Erythroblast (primary cell): ENCODE results near the gene WNT3A.
A peak's percentile ranks its signal among the peaks of the same experiment; 100 is the strongest.

Experiments
- DNase-seq, 2 experiments: peaks; one replicate each; lab custom pipeline; 2025; lab: John Stamatoyannopoulos, UW
- GATA1 ChIP-seq: IDR thresholded peaks from 2 replicates; pipeline ENCODE4 v1.6.1; 2011; ENCODE audit warnings: low read depth, mild to moderate bottlenecking, control low read depth, low read length, moderate library complexity
- POLR2A ChIP-seq: IDR thresholded peaks from 2 replicates; pipeline ENCODE4 v1.6.1; 2011; ENCODE audit warnings: mild to moderate bottlenecking, low read length

The WNT3A gene

GRCh38 chr1:227987181-227987580, 19.6 kb upstream of the WNT3A start:
- no peak for TF ChIP-seq GATA1
- no peak for TF ChIP-seq POLR2A
- no peak for DNase-seq

DNA sequence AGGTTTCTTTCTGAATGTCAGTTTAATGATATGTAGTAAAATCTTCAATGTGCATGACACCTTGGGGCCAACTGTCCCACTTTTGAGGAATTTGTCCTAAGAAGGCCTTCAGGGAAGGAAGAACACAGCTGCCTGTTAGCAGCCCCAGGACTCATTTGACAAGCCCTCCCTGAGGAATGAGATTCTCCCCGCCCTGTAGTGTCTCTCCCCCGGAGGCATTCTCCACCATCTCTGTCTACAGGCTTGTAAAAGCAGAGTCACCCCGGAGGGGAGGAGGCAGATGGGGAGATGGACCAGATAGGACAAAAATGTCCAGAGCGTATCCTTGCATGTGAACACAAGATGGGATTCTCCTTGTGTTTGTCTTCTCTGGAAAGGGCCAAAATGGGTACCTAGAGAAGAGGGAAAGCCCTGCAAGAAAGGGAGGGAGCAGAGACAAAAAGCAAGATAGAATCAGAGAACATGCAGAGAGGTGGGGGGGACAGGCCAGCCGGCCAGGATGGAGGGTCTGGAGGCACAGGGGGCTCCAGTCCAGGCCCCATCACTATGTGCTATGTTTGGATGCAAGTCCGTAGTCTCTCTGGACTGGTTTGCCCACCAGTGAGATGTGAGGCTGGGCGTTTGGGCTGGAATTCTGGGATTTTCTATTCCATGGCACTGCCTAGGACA, 12.0 kb upstream of the WNT3A start:
- DNase-seq, result no peak
- TF ChIP-seq GATA1 (no peak), POLR2A (no peak)

GRCh38 chr1:227996187-227996950, 10.4 kb upstream of the WNT3A start:
- no peak for TF ChIP-seq GATA1
- no peak for TF ChIP-seq POLR2A

DNA sequence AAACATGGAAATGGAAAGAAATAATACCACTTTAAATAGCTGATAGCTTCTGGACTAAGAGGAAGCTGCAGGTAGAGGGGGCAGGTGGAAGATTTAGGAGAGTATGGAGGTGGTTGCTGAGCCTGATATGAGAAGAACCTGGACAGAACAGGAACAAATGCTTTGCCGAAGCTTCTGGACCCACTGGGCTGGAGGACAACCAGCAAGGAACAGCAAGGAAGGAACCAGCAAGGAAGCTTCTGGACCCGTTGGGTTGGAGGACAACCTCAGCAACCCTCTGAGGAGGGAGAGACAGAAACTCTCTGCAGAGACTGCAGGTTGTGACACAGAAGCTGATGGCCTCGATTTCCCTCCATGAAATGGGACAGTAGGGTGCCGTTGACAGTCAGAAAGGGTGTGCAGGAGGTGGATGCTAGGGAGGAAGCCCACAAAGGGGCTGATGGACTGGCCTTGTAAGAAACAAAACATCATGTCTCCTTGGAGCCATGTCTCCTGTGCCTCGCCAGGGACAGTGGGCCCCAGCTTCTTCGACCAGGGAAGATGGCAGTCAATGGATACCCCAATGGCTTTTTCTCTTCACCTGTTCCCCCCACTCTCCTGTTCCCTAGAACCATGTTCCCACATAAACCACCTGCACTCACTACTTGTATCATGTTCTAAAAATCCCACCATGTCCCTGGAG, 8.3 kb upstream of the WNT3A start:
- TF ChIP-seq POLR2A (no peak), GATA1 (no peak)
- DNase-seq, result no peak

More at GRCh38 chr1:227996187-227996950, 10.4 kb upstream of the WNT3A start:
- no peak for DNase-seq

DNA sequence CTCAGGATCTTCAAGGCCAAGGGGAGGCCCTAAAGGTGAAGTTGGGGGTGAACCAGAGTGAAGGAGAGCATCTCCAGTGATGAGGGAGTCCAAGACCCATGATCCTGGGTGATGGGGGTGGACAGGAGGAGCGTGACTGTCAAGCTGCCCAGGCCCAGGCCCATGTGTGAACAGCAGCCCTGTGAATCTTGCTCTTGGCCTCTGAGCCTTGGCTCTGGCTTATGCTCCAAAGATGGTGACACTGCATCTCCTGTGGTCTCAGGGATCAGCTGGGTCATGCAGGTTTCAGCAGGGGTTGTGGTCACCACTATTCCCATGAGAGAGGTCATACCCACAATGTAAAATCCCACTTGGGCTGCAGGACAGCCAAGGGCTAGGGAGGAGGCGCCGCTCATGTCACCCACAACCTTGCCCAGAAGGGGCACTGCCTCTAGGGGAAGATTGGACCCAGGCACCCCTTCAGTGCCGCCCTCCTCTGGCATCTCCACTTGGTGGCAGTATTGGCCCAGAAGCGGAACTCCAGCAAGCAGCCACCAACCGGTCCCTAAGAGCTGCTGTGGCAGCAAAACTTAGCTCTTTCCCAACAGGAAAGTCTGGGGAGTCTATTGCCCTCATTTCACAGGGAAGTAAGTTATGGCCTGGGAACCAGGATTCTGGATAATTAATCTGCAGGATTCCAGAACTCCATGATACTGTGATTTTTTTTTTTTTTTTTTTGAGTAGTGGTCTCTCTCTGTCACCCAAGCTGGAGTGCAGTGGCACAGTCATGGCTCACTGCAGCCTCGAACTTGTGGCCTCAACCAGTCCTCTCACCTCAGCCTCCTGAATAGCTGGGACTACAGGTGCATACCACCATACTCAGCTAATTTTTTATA, 7.5 kb upstream of the WNT3A start:
- peak; percentile 69 to 77 for DNase-seq
- no peak for TF ChIP-seq POLR2A
- no peak for TF ChIP-seq GATA1

DNA sequence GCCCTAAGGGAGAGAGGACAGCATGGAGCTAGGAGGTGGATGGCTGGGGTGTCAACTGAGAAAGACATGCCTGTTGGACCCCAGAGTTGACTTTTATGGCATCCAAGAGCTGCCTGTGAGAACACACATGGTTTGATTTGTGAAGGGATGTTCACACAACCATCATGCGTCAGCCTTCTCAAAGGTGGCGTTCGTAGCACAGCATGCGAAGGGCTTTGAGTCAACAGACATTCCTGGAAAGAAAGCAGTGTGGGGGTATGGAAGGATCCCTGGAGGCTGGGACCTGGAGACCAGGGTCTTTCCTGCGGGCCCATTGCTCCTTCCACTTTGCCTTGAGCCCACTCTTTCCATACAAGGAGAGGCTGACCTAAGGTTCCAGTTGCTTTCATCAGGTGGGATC, 6.4 kb upstream of the WNT3A start:
- no peak for DNase-seq
- no peak for TF ChIP-seq GATA1
- no peak for TF ChIP-seq POLR2A

DNA sequence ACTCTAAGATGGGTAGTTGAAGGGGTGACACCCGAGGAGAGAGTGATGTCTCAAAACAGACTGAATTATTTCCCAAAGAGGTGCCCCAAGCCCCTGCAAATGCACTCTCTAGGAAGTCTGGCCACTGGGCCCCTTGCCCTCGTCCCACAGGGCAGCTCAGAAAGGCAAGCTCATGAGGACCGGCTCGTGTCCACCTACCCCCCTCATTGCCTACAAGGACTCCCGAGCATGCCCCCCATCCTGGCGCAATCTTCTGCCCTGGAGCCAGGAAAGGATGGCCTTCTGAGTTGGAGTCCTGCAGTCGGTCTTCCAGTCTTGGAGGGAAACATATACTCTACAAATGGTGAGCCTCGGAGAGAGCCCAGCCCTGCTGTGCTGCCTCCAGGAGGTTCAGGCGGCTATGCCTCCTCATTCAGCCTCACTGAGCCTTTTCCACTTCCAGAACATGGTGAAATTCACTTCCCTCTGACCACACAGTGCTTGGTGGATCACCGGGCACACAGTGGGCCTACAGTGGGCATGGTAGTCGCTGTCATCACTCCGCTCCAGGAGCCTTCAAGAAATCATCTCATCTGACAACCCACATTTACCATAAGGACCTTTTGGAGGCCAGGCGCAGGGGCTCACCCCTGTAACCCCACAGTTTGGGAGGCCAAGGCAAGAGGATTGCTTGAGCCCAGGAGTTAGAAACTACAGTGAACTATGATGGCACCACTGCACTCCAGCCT, 5.8 kb upstream of the WNT3A start:
- DNase-seq, result no peak
- TF ChIP-seq GATA1 (no peak), POLR2A (no peak)

GRCh38 chr1:228001738-228002535, 4.9 kb upstream of the WNT3A start:
- DNase-seq, result no peak
- TF ChIP-seq GATA1, result no peak
- TF ChIP-seq POLR2A, result no peak

DNA sequence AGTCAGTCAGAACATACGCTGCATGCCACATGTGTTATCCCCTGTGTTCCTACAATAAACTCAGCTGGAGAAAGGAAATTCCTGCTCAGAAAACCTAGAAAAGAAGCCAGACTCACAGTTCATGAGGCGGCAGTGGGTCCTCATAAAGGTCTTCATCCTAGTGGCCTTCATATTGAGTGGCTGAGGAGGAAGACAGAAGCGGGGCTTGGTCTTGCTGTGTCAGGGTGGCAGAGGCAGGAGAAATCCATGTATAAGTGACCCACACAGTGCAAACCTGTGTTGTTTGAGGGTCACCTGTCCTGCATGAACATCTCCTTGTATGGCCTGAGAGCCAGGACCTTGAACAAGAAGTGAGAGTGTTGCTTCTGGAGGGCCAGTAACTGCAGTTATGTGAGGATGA, 4.0 kb upstream of the WNT3A start:
- DNase-seq, result no peak
- no peak for TF ChIP-seq GATA1
- TF ChIP-seq POLR2A, result no peak

- no peak for DNase-seq
- TF ChIP-seq POLR2A, result no peak
- TF ChIP-seq GATA1, result no peak
Observed at GRCh38 chr1:228003461-228004330, 3.1 kb upstream of the WNT3A start.

GRCh38 chr1:228004331-228004855, 2.4 kb upstream of the WNT3A start:
- DNase-seq, result peak; percentile 41 to 60

More at GRCh38 chr1:228004331-228004855, 2.4 kb upstream of the WNT3A start:
- TF ChIP-seq GATA1, result no peak
- no peak for TF ChIP-seq POLR2A
